Measurements from ENCODE around the gene CTTN.

DNA sequence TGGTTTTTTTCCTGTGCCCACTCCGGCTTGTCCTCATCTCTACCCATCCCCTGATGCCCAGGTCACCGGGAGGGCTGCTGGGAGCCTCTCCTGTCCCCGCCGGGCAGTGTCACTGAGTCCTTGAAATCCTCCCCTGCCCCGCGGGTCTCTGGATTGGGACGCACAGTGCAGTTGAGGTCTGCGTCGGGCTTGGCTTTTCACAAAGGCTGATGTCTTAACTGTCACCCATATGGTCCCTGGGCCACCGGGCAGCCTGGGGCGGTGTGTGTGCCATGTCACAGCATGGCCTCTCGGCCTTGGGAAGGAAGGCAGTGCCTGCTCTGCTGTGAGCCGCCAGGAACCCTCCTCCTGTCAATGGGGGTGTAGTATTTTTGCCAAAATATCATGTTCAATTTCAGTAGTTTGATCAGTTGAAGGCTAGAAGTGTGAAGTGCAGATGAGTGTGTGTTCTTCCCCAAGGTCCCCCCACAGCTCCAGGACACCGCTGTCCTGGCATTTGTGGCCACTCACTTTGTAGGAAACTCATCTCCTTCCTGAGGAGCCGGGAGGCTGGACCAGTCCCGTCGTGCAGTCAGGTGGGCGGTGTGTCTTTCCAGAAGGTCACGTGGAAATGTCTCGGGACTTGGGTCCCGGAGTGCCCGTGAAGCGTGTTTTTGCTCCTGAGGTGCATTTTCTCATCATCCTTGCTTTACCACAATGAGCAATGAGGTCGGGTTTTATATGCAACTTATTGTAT is 37.6 kb downstream of the CTTN start:
- TF ChIP-seq, protein P1, sequence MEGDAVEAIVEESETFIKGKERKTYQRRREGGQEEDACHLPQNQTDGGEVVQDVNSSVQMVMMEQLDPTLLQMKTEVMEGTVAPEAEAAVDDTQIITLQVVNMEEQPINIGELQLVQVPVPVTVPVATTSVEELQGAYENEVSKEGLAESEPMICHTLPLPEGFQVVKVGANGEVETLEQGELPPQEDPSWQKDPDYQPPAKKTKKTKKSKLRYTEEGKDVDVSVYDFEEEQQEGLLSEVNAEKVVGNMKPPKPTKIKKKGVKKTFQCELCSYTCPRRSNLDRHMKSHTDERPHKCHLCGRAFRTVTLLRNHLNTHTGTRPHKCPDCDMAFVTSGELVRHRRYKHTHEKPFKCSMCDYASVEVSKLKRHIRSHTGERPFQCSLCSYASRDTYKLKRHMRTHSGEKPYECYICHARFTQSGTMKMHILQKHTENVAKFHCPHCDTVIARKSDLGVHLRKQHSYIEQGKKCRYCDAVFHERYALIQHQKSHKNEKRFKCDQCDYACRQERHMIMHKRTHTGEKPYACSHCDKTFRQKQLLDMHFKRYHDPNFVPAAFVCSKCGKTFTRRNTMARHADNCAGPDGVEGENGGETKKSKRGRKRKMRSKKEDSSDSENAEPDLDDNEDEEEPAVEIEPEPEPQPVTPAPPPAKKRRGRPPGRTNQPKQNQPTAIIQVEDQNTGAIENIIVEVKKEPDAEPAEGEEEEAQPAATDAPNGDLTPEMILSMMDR (IDR thresholded peaks at IDR 0.05): no peak
- TF ChIP-seq EP300 (IDR thresholded peaks at IDR 0.05): no peak

Measured in tibial nerve (tissue), 4 donors.